Sciatic nerve (tissue), 2 donors: ENCODE data around the gene ROS1. TPM values are rescaled to one million over a fixed set of nuclear protein-coding genes. Genes with fewer than 3 reads are reported as not detected.
"Not testable (repeated sequence)": the region's sequence is repeated elsewhere in the genome, so short reads cannot be mapped to it uniquely, and the experiment has no call there.

Source experiments
- ATAC-seq: fragments of 200-7000 bp; cut with Tn5 transposase; one replicate; pipeline ENCODE4 v1.9.1; 2020; ENCODE audit warnings: mild to moderate bottlenecking, moderate library complexity
- DNase-seq: peaks from one replicate; pipeline ENCODE4 v3.0.0-alpha.2; 2020; ENCODE audit warnings: low spot score
- intact Hi-C: fragments of 100-400 bp; cut with DNase I; formaldehyde crosslinking; loops from one replicate; pipeline ENCODE4 v1.14.2; 2022
- total RNA-seq: library from RNA; stranded (reverse); fragmentation: NEBNext Ultra II Directional; extraction: Animal tissue kit (Norgen Biotek cat#: 25700); gene quantifications from one replicate; pipeline ENCODE4 v1.2.1, GENCODE V29; 2021
- donor health status: DM: no; HTN: no; CAD: no.
- donor health status: DM: no; HTN: no; CAD: no.

The ROS1 gene
- total RNA-seq, 1 donor from 2014 or later, result 0.04 TPM

DNA sequence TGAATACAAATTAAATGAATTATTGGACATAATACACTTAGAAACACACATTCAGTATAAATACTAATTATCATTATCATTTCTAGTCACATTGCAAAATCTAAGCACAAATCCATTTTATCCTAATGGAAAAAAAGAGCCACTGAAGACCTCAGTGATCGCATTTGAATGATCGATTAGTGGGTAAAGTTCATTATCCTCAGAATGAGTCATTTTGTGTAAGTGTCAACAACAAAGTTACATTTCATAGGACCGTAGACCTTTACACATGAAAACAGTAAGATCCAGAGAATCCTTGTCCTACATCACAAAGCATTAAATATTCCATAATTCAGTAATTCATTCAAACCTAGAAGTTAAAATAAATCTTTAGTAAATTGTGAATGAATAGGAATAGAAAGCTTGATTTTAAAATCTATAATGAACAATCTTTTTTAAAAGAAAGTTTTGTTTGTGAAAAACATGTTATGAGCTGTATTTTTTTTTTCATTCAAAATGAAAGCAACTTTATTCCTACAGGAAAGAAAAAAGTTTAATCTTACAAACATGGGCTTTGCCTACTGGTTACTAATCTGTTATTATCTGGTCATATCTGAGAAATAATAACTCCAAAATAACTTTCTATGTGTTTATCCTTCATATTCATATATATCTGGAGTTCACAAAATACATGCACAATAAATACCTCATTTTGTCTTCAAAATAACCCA, 33.7 kb downstream of the ROS1 start:
- ATAC-seq (no peak), DNase-seq (no peak)
- intact Hi-C loops, result no loop called here

DNA sequence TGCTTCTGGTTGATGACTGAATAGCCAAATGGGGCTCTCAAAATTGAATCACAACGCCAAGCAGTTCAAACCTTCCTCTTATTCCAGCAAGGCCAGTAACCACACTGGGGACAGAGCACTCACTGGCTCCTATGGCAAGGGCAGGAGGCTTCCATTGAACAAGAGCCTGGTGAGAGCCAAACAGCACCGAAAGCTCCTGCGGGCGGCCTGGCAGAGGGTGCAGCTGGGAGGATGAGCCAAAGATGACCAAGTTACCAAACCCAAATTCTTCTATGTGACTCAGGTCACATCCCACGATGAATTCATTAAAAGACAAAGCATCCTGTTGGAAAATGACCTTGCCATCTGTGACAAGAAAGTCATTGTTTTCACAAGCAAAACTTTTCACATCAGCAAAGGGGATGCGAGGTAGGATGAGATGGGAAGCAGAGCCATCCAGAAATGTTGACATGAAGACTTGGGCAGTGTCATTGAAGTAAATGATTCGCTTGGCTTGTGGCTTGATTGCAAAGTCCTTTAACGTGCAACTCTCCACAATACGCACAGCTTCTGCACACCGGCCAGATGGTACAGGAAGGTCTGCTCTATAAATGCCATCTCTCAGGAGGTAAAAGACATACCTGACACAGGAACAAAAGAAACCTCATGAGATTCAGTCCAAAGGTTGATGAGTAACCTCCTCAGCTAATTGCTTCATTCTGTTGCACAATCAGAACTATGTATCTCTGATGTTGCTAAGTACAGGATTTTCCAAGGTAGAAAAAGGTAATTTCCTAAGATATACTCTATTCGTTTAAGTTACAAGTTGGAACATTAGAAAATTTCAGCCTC, 36.3 kb downstream of the ROS1 start:
- no peak for DNase-seq
- ATAC-seq, result no peak
- intact Hi-C loops, result no loop called here

DNA sequence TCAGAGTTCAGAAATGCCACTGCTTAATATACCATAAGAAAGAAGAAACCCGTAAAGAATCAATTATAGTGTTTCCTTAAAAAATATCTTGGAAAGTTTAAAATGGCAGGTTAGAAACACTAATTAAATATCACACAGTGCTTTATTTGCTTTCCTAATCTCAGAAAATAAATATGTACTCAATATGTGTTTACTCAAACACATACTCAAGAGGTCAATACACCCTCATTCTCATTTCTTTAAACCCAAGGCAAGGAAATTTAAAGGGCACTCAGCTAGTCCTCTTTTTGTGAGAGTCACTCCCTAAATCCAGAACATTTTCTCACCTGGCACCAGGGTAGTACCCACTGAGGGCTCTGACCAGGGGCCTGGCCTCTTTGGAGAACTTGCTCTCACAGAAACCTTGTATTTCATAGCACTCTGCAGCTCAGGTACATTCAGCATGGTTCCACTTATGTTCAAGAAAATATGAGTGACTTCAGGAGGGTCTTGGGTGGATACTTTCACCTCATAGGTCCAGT, 38.2 kb downstream of the ROS1 start:
- intact Hi-C loops, result no loop called here
- ATAC-seq (no peak), DNase-seq (no peak)

DNA sequence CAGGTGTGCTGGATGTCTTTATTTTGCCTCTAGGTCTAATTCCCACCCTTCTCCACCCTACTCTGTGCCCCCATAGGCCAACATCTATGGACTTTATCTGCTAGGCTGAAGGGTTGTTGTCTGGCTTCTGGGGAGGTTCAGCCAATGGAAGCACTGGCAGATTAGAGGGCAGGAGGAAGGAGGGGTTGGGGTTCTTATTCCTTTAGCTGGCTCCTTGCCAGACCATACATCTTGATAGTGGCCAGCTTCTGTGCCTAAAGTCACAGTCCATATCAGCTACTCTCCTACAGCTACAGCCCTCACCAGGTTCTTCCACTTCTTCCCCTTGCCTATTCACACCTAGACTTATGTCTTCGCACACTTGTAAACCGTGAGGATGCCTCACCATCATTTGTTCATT, 41.1 kb downstream of the ROS1 start:
- DNase-seq, result no peak
- intact Hi-C loops, result no loop called here
- ATAC-seq, result no peak

DNA sequence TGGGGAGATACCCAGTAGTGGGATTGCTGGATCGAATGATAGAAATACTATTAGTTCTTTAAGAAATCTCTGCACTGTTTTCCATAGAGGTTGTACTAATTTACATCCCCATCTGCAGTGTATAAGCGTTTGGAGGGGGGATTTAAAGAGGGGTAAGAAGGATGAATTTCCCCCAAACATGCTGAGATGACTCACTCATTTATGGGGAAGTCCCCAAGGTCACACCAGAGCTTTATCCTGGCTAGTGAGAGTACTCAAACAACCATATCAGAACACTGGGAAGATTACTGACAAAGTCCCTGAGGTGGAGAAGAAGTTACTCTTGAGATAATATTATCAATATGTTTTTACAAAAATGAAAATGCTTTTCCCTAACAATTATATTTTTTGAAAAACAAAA, 44.0 kb downstream of the ROS1 start:
- intact Hi-C loops, result no loop called here
- ATAC-seq (no peak), DNase-seq (no peak)

DNA sequence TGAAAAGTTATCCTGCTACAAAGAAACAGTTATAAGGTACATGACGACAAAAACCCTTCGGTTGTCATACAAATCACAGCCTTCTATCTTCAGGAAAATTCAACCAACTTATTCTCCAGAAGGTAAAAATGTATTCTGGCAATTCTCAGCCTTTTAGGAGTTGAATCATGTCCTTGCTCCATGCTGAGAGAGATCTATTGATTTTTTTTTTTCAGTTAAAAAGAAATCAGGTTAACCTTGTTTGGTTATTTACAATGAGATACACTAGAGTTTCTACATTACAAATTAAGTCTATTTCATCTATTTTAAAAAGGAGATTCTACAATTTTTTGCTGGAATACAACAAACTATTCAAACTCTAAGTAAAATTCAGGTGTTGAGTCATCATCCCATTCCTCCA, 45.4 kb downstream of the ROS1 start:
- intact Hi-C loops, result no loop called here
- ATAC-seq (no peak), DNase-seq (no peak)

DNA sequence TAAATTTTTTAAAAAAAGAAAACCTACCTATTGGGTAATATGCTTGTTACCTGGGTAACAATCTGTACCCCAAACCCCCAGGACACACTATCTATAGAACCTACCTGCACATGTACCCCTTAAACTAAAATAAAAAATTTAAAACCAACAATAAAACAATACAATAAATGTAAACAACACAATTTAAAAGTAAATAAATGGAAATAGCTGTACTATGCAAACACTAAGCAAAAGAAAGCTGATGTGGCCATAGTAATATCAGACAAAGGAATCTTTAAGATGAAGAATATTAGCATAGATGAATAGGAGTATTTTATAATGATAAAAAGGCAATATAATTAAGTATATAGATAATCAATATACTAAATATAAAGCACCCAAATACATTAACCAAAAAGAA, 50.3 kb downstream of the ROS1 start:
- DNase-seq, result no peak
- intact Hi-C loops, result no loop called here

DNA sequence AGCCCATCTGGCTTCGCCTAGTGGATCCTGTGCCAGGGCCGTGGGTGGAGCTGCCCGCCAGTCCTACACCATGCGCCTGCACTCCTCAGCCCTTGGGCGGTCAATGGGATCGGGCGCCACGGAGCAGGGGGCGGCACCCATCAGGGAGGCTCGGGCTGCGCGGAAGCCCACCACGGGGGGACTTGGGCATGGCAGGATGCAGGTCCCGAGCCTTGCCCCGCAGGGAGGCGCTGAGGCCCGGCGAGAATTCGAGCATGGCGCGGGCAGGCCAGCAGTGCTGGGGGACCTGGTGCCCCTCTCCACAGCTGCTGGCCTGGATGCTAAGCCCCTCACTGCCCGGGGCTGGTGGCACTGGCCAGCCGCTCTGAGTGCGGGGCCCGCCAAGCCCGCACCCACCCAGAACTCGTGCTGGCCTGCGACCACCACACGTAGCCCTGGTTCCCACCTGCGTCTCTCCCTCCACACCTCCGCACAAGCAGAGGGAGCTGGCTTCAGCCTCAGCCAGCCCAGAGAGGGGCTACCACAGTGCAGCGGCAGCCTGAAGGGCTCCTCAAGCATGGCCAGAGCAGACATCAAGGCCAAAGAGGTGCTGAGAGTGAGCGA, 52.4 kb downstream of the ROS1 start:
- ATAC-seq (no peak), DNase-seq (no peak)
- intact Hi-C loops, result no loop called here

More for the DNA sequence above, 50.3 kb downstream of the ROS1 start:
- no peak for ATAC-seq

DNA sequence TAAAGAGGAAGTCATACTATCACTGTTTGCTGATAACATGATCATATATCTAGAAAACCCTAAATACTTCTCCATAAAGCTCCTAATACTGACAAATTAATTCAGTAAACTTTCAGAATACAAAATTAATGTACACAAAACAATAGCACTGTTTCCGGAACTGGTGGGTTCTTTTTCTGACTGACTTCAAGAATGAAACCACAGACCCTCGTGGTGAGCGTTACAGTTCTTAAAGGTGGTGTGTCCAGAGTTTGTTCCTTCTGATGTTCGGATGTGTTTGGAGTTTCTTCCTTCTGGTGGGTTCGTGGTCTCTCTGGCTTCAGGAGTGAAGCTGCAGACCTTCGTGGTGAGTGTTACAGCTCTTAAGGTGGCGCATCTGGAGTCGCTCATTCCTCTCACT, 53.5 kb downstream of the ROS1 start:
- ATAC-seq, DNase-seq, intact Hi-C loops: not testable (repeated sequence)

DNA sequence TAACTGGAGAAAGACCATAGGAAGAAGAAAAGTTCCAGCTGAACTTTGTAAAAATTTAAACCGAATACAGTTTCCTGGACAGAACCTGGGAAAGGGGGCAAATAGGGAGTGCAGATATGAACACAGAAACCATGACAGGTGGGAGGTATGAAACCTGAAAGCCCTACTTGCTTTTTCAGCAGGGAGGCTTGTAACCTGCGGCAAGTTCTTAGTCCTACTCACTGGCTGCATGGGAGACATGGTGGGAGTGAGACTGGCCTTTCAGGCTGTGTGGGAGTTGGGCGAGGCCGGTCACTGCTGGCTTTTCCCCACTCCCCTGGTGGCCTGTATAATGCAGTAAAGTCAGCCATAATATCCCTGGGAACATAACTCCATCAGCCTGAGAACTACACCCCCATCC, 54.2 kb downstream of the ROS1 start:
- intact Hi-C loops, result no loop called here
- DNase-seq (no peak), ATAC-seq (no peak)

DNA sequence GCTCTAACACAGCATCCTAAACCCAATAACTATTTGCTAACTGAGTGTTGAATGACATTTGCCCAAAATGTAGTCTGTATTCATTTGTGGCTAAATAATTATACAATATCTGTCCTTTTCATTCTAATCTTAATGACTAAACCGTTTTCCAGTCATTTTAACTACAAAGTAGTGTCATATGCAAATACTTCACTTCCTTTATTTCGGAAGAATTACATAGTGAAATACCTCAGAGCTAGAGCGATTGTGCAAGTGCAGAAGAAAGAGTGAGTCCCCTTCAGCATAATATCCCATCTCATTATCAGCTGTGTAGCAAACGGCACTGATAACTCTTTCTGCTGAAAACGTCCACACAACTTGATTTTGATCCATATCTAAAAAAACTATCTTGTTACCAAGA, 66.2 kb downstream of the ROS1 start:
- no peak for ATAC-seq
- intact Hi-C loops, result no loop called here
- DNase-seq, result no peak

DNA sequence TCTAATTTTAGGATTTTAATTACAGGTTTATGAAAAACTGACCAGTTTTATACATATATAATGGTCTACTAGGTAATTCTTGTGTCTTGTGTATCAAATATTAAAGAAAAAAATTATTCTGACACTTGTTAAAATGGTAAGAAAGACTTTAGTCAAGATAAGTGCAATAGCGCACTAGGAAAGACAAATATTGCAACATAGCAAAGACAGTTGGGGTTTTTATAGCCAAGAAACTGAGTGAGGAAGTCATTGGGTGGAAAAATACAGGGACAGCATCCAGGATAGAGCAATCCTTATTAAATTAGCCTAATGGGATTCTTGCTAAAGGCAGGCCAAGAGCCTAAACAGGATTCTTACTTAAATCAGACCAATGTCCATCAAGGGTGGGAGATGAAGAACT, 71.1 kb downstream of the ROS1 start:
- intact Hi-C loops, result no loop called here
- DNase-seq, result no peak
- ATAC-seq, result peak; percentile 70

DNA sequence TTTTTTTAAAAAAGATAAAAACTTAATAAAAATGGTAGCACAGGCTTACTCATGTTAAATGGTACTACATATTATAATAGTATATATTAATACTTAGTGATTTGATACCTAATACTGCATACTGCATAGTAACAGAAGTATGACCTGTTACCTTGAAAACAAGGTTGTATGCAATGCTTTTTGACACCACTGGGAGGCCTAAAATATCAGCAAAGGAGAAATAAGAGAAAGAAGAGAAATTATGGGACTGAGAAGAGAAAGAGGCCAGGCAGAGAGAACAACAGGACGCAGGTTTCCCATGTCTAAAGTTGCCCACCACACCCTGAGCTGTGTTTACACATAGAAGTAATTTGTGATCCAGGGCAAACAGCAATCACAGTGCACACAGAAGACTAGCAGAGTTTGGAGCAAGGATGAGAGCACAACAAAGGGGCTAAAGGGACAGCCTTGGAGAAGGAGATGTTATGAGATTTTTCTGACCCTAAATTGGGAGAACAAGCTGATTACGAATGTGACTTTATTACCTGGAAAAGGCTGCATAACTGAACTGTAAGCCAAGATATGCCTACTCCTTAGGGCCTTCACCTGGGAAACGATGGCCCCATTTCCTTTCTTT, 73.2 kb downstream of the ROS1 start:
- DNase-seq (no peak), ATAC-seq (no peak)
- intact Hi-C loops, result no loop called here

DNA sequence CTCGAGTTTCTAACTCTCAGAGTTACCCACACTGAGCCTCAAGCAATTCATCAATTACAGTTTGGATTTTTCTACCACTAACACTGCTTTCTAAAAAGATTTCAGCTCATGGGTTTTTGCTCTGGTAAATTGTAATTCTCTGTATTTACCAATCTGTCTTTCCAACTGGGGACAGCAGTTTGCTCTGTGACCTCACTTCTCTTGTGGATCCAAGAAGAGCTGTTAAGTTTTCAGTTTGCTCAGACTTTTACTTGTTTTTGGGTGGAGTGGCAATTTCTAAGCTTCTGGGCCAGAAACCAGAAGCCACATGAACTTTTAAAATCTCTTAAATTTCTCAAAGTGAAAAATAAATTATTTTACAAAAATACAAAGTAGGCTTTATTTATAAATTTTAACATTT, 74.2 kb downstream of the ROS1 start:
- ATAC-seq (no peak), DNase-seq (no peak)
- intact Hi-C loops, result no loop called here

DNA sequence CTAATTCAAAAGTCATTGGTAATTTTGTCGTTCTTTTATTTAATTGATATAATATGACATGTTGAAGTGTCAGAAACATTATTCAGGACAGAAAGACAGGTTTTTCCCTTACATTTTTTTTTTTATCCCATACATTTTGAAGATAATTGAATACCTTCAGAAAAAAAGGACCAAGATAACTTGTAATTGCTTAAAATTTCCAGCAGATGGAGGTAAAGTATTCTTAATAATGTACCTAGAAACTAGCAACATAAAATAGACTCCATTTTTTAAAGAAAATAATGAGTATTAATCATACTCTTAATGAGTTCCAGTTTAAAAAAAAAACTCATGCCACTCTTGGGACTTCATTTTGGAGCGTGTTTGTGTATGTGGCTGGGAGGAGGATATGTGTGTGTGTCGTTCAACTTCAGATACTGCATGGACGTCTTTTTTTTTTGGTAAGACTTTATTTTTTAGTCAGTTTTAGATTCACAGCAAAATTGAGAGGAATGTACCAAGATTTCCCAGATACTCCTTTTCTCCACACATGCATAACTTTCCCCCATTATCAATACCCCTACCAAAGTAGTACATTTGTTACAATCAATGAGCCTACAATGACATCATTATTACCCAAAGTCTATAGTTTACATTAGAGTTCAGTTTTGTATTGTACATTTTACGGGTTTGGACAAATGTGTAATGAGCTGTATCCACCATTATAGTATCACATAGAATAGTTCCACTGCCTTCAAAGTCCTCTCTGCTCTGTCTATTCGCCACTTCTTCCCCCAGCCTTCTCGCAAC, 79.4 kb downstream of the ROS1 start:
- peak; percentile 56 for ATAC-seq
- intact Hi-C loops, result no loop called here

DNA sequence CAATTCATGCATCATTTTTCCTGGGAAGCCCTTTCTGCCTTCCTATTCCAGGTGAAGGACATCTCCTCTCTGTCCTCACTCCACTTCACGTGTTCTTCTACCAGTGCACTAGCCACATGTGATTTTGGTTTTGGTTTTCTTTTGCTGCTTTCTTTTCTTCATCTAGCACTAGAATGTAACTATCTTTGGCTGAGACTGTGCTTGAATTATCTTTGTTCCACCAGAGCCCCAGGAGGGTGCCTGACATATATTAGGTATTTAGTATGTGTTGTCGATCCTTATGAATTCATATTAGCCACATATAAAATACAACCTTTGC, 80.5 kb downstream of the ROS1 start:
- intact Hi-C loops, result no loop called here
- ATAC-seq (no peak), DNase-seq (no peak)

More for the DNA sequence above, 79.4 kb downstream of the ROS1 start:
- no peak for DNase-seq

DNA sequence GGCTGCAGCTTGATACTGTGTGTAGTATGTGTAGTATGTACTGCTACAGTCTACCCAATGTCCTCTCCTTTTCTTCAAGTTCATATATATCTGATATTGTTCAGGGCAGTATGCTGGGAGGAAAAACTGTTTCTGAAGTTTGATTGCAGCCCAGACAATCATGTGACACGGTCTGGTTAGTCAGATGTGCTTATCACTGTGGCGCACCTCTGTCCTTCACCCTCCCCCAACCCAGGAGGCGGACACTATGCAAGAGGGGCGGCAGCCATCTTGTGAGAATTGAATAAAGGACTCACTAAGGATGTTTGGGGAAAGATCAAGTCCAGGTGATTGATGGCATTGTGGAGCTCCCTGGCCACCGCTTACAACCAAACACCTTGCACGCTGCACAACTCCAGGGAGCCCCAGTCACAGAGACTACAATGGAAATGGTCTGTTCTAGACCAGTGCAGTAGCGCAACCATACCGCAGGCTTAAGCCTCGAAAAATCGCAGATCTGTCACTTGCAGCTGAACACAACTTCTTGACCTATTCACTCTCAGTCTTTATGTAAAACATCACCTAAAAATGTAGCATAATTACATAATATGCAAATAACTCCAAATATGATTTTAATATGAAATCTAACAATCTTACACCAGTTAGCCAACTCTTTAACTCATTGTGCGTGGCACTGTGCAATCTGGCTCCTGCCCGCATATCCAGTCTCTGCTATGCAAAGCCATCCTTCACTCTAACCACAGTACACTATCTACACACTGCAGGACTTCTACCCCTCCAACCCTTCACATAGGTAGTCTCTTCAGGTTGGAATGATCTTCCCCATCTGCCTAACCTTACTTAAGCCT, 81.1 kb downstream of the ROS1 start:
- DNase-seq (no peak), ATAC-seq (no peak)
- intact Hi-C loops, result no loop called here

DNA sequence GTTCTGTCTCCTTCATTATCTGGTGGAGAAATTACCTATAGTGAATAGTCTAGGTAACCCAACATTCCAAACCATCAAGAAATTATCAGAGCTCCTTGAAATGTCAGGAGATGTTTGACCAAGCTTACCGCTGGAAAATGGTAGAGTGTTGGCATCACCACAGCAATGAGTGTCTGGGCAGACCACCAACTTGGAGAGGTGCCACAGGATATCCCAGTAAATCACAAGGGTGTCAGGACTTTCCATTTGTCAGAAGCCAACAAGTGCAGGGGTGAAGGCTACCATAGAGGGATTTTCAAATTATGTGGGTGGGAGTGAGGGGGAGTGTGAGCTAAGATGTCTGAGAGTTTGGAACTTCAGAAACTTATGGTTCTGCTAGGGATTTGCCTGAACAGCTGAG, 87.2 kb downstream of the ROS1 start:
- DNase-seq (no peak), ATAC-seq (no peak)
- intact Hi-C loops, result no loop called here
